Measurements from ENCODE around the gene HSFX1.
"Not testable (repeated sequence)": the region's sequence is repeated elsewhere in the genome, so short reads cannot be mapped to it uniquely, and the experiment has no call there.

Gene HSFX1, protein sequence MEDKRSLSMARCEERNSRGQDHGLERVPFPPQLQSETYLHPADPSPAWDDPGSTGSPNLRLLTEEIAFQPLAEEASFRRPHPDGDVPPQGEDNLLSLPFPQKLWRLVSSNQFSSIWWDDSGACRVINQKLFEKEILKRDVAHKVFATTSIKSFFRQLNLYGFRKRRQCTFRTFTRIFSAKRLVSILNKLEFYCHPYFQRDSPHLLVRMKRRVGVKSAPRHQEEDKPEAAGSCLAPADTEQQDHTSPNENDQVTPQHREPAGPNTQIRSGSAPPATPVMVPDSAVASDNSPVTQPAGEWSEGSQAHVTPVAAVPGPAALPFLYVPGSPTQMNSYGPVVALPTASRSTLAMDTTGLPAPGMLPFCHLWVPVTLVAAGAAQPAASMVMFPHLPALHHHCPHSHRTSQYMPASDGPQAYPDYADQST

GRCh38 chrX:149773768-149774167, at the start of gene HSFX1:
Gene HSFX1 (plus strand): TSS chrX:149774068. CDS start chrX:149774682, 614 bp downstream.
- H3K9me2 ChIP-seq (replicated peaks; ENCODE audit: insufficient read depth, low read length); H3K4me2 ChIP-seq (ENCODE audit: low read depth, low read length); H3K4me1 ChIP-seq (ENCODE audit: low read length); H3K9ac ChIP-seq (ENCODE audit: low read length); H3K27ac ChIP-seq (ENCODE audit: low read length); H3K79me2 ChIP-seq (ENCODE audit: low read length); H3K36me3 ChIP-seq (replicated peaks; ENCODE audit: insufficient read depth, low read length); H2AFZ ChIP-seq (ENCODE audit: low read length); H3K9me3 ChIP-seq (replicated peaks; ENCODE audit: insufficient read depth, low read length); H3K27me3 ChIP-seq (replicated peaks; ENCODE audit: insufficient read depth, low read length); H3K4me3 ChIP-seq (ENCODE audit: low read length); DNase-seq; H4K20me1 ChIP-seq (ENCODE audit: insufficient read depth, low read length); H3F3A ChIP-seq (ENCODE audit: insufficient read depth, low read length): not testable (repeated sequence)

GRCh38 chrX:149727308-149727707, 46.6 kb upstream of the HSFX1 start:
- H3K4me3 ChIP-seq (ENCODE audit: low read length); H3K9ac ChIP-seq (ENCODE audit: low read length); DNase-seq; H3K27ac ChIP-seq (ENCODE audit: low read length); H3K36me3 ChIP-seq (replicated peaks; ENCODE audit: insufficient read depth, low read length); H3K4me2 ChIP-seq (ENCODE audit: low read depth, low read length); H3F3A ChIP-seq (ENCODE audit: insufficient read depth, low read length); H3K27me3 ChIP-seq (replicated peaks; ENCODE audit: insufficient read depth, low read length); H4K20me1 ChIP-seq (ENCODE audit: insufficient read depth, low read length); H3K9me3 ChIP-seq (replicated peaks; ENCODE audit: insufficient read depth, low read length); H3K4me1 ChIP-seq (ENCODE audit: low read length); H2AFZ ChIP-seq (ENCODE audit: low read length); H3K9me2 ChIP-seq (replicated peaks; ENCODE audit: insufficient read depth, low read length); H3K79me2 ChIP-seq (ENCODE audit: low read length): not testable (repeated sequence)

DNA sequence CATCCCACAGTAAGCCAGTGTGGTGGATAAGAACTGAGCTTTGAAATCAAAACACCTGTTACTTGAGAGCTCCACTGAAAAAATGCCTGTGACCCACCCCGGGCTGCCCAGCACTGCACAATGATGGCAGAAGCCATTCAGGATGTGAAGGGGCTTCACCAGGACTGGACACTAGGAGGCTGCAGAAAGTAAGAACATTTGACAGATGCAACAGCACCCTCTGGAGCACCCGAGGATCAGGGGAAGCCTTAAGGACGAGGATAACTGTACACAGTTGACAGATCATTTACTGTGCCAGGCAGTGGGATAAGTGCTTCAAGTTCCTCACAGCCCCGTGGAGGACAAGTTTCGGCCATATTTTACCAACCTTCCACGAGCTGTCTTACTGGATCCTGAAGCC, 31.6 kb upstream of the HSFX1 start:
- not testable (repeated sequence) for H3K9me2 ChIP-seq (replicated peaks; ENCODE audit: insufficient read depth, low read length); DNase-seq; H3K9ac ChIP-seq (ENCODE audit: low read length)

DNA sequence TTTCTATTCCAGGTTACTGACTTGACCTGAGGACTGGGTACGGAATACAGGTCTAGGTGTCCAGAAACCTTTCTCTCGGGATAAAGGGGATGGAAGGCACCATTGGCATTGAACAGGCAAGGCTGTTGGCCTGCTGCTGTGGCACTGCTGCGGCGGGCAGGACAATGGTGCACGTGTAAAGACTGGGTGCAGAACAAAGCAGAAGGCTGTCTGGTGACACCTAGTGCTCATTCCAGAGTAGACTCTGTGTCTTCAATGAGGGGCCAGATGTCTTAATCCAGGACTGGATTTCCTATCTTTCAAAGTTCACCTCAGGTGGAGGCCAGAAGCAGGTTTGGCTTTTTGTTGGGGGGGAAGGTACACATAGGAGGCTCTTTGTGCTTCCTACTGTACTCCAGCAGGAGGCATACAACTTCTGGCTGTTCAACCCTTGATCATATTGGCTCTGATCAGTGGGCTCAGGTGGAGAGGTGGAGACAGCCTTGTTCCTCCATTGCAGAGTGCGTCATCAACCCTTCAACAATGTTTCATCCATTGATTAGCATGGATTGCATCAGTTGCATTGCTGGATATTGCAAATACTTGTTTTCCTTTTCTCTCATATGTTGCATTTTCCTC, 27.4 kb upstream of the HSFX1 start:
- not testable (repeated sequence) for H3F3A ChIP-seq (ENCODE audit: insufficient read depth, low read length); H4K20me1 ChIP-seq (ENCODE audit: insufficient read depth, low read length); H3K9ac ChIP-seq (ENCODE audit: low read length); H3K79me2 ChIP-seq (ENCODE audit: low read length); H2AFZ ChIP-seq (ENCODE audit: low read length); H3K4me3 ChIP-seq (ENCODE audit: low read length); H3K27ac ChIP-seq (ENCODE audit: low read length); DNase-seq; H3K9me2 ChIP-seq (replicated peaks; ENCODE audit: insufficient read depth, low read length); H3K4me1 ChIP-seq (ENCODE audit: low read length); H3K9me3 ChIP-seq (replicated peaks; ENCODE audit: insufficient read depth, low read length); H3K4me2 ChIP-seq (ENCODE audit: low read depth, low read length); H3K27me3 ChIP-seq (replicated peaks; ENCODE audit: insufficient read depth, low read length); H3K36me3 ChIP-seq (replicated peaks; ENCODE audit: insufficient read depth, low read length)

More for the DNA sequence above, 31.6 kb upstream of the HSFX1 start:
- not testable (repeated sequence) for H4K20me1 ChIP-seq (ENCODE audit: insufficient read depth, low read length); H3K27me3 ChIP-seq (replicated peaks; ENCODE audit: insufficient read depth, low read length); H2AFZ ChIP-seq (ENCODE audit: low read length); H3K4me3 ChIP-seq (ENCODE audit: low read length); H3K9me3 ChIP-seq (replicated peaks; ENCODE audit: insufficient read depth, low read length); H3K4me1 ChIP-seq (ENCODE audit: low read length); H3K36me3 ChIP-seq (replicated peaks; ENCODE audit: insufficient read depth, low read length); H3K27ac ChIP-seq (ENCODE audit: low read length); H3K4me2 ChIP-seq (ENCODE audit: low read depth, low read length); H3F3A ChIP-seq (ENCODE audit: insufficient read depth, low read length); H3K79me2 ChIP-seq (ENCODE audit: low read length)

DNA sequence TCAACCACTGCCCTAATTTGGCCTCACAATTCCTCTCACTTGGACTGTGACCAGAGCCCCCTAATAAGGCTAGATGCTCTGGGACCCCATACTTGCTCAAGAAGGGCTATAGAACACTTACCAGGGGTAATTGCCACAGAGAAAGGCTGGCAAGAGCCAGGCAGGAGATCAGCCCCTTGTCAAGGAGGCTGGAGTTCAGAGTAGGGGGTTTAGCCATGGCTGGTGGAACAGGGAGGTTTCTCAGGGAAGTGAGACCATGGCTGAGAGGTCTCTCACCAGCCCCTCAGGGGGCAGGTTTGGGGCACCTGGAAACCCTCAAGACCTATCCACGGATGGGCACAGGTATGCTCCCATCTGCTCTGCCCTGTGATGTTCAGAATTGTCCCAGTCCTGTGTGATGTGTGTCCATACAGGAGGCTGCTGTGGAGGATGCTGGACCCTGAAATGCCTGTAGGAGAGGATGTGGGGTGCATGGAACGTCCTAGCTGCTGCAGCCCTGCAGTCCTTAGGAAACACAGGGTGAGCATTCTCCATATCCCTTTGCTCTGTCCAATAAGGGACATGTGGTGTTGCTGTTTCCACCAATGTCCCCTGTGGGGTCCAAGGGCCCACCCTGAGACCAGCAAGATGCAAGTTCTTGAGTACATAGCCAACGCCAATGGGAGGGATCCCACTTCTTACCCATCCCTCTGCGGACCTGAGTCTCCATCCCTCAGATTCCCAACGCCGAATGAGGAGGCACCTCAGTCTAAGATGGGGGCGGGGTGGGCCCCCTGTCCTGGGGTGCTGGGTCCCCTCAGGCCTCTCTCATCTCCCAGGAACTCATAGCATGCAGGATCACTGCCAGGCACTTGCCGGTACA, 16.4 kb upstream of the HSFX1 start:
- Histone ChIP-seq H3K4me3 (ENCODE audit: low read length) (no peak overlapping the region), H3K9ac (ENCODE audit: low read length) (no peak overlapping the region), H4K20me1 (ENCODE audit: insufficient read depth, low read length) (no peaks in the 10 kb centered on the region), H3K36me3 (replicated peaks; ENCODE audit: insufficient read depth, low read length) (no peaks in the 10 kb centered on the region), H3K27me3 (replicated peaks; ENCODE audit: insufficient read depth, low read length) (no peaks in the 10 kb centered on the region), H3F3A (ENCODE audit: insufficient read depth, low read length) (no peaks in the 10 kb centered on the region), H3K4me1 (ENCODE audit: low read length) (no peaks in the 10 kb centered on the region), H3K27ac (ENCODE audit: low read length) (no peak overlapping the region), H3K4me2 (ENCODE audit: low read depth, low read length) (no peak overlapping the region), H3K79me2 (ENCODE audit: low read length) (no peaks in the 10 kb centered on the region), H2AFZ (ENCODE audit: low read length) (no peak overlapping the region), H3K9me2 (replicated peaks; ENCODE audit: insufficient read depth, low read length) (no peaks in the 10 kb centered on the region), H3K9me3 (replicated peaks; ENCODE audit: insufficient read depth, low read length) (no peaks in the 10 kb centered on the region)
- no peak for DNase-seq
- TF ChIP-seq EZH2 (optimal IDR thresholded peaks at IDR 0.05; ENCODE audit: low read depth, low read length) (no peak), CTCF (IDR thresholded peaks at IDR 0.05; ENCODE audit: low read length) (no peak), EZH2phosphoT487 (IDR thresholded peaks at IDR 0.05; ENCODE audit: low read length) (no peak)
